Liver (tissue), 3 donors: Measurements from ENCODE around the gene RNPEPL1.

Source experiments
- EGR1 ChIP-seq, 2 donors: IDR thresholded peaks; 2 replicates each; pipeline ENCODE4 v1.6.1; 2016 to 2018; ENCODE audit warnings: antibody characterized with exemption in 2 of 2, low read depth in 2 of 2
- FOXA1 ChIP-seq: IDR thresholded peaks from 2 replicates; pipeline ENCODE4 v1.6.1; 2016; ENCODE audit warnings: antibody characterized with exemption
- RXRA ChIP-seq, 2 donors: IDR thresholded peaks; 2 replicates each; pipeline ENCODE4 v1.6.1; 2017 to 2018; ENCODE audit warnings: antibody characterized with exemption in 2 of 2, mild to moderate bottlenecking in 1 of 2
- TAF1 ChIP-seq: conservative IDR thresholded peaks from 2 replicates; pipeline ENCODE4 v1.6.1; 2016; ENCODE audit warnings: antibody characterized with exemption, mild to moderate bottlenecking
- TF ChIP-seq, protein P1 (sequence below): fragments of 150-350 bp; IDR thresholded peaks from 2 replicates; pipeline ENCODE4 v1.5.1; 2017; ENCODE audit warnings: improper control_type of control experiment, low read depth, low read length; ENCODE audit not compliant: missing input control
- TF ChIP-seq, protein P2 (sequence below): IDR thresholded peaks from 2 replicates; pipeline ENCODE4 v1.6.1; 2016; ENCODE audit warnings: antibody characterized with exemption, mild to moderate bottlenecking
- TF ChIP-seq, protein P3 (sequence below): IDR thresholded peaks from 2 replicates; pipeline ENCODE4 v1.6.1; 2016; ENCODE audit warnings: antibody characterized with exemption
- donor health status: healthy.
- donor health status: healthy.

DNA sequence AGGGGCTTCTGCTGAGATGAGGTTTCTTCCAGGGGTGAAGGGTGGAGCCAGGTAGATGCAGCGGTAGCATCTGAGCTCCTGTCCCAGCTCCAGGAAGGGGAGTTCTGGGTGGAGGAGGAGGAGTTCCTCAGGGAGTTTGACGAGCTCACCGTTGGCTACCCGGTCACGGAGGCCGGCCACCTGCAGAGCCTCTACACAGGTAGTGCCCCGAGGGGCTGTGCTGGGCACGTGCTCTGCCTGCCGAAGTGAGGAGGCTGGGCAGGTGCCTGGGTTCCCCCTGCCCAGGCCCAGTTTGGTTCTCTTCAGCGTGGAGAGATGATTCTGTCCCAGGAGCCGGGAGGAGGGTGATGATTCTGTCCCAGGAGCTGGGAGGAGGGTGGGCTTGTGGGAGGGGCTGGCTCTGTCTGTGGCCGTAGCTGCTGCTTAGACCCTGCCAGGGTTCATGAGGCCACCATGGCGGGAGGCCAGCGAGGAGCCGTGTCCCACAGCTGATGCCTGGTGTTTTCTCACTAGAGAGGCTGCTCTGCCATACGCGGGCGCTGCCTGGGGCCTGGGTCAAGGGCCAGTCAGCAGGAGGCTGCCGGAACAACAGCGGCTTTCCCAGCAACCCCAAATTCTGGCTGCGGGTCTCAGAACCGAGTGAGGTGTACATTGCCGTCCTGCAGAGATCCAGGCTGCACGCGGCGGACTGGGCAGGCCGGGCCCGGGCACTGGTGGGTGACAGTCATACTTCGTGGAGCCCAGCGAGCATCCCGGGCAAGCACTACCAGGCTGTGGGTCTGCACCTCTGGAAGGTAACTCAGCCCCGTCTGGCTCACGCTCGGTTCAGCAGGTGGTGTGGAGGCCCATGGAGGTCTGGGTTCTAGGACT, 26.5 kb downstream of the RNPEPL1 start:
- TF ChIP-seq, protein P1, sequence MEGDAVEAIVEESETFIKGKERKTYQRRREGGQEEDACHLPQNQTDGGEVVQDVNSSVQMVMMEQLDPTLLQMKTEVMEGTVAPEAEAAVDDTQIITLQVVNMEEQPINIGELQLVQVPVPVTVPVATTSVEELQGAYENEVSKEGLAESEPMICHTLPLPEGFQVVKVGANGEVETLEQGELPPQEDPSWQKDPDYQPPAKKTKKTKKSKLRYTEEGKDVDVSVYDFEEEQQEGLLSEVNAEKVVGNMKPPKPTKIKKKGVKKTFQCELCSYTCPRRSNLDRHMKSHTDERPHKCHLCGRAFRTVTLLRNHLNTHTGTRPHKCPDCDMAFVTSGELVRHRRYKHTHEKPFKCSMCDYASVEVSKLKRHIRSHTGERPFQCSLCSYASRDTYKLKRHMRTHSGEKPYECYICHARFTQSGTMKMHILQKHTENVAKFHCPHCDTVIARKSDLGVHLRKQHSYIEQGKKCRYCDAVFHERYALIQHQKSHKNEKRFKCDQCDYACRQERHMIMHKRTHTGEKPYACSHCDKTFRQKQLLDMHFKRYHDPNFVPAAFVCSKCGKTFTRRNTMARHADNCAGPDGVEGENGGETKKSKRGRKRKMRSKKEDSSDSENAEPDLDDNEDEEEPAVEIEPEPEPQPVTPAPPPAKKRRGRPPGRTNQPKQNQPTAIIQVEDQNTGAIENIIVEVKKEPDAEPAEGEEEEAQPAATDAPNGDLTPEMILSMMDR = no peak
- TF ChIP-seq, protein P2, sequence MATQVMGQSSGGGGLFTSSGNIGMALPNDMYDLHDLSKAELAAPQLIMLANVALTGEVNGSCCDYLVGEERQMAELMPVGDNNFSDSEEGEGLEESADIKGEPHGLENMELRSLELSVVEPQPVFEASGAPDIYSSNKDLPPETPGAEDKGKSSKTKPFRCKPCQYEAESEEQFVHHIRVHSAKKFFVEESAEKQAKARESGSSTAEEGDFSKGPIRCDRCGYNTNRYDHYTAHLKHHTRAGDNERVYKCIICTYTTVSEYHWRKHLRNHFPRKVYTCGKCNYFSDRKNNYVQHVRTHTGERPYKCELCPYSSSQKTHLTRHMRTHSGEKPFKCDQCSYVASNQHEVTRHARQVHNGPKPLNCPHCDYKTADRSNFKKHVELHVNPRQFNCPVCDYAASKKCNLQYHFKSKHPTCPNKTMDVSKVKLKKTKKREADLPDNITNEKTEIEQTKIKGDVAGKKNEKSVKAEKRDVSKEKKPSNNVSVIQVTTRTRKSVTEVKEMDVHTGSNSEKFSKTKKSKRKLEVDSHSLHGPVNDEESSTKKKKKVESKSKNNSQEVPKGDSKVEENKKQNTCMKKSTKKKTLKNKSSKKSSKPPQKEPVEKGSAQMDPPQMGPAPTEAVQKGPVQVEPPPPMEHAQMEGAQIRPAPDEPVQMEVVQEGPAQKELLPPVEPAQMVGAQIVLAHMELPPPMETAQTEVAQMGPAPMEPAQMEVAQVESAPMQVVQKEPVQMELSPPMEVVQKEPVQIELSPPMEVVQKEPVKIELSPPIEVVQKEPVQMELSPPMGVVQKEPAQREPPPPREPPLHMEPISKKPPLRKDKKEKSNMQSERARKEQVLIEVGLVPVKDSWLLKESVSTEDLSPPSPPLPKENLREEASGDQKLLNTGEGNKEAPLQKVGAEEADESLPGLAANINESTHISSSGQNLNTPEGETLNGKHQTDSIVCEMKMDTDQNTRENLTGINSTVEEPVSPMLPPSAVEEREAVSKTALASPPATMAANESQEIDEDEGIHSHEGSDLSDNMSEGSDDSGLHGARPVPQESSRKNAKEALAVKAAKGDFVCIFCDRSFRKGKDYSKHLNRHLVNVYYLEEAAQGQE = no peak
- TF ChIP-seq, protein P3, sequence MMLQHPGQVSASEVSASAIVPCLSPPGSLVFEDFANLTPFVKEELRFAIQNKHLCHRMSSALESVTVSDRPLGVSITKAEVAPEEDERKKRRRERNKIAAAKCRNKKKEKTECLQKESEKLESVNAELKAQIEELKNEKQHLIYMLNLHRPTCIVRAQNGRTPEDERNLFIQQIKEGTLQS = no peak
- no peak for TF ChIP-seq FOXA1
- TF ChIP-seq RXRA (IDR thresholded peaks at IDR 0.05) = no peak
- TF ChIP-seq TAF1 = no peak
- no peak for TF ChIP-seq EGR1 (IDR thresholded peaks at IDR 0.05; ENCODE audit: low read depth in 2 of 2)
